NOMO-1 (cell line): ENCODE data around the gene DNAJC22.
"Not testable (repeated sequence)": the region's sequence is repeated elsewhere in the genome, so short reads cannot be mapped to it uniquely, and the experiment has no call there.

Experiments
- DNase-seq, 2 experiments: peaks; one replicate each; lab custom pipeline; 2025; ENCODE audit not compliant: unreplicated experiment in 2 of 2; lab: John Stamatoyannopoulos, UW

DNAJC22 gene

GRCh38 chr12:49367381-49368239 is 20.9 kb downstream of the DNAJC22 start, which contains the start of gene SPATS2:
Gene SPATS2, plus strand, starts transcription at chr12:49367462. Its CDS starts 93,551 bp downstream, at chr12:49461013.
- DNase-seq: no peak

GRCh38 chr12:49368240-49368600 is 21.5 kb downstream of the DNAJC22 start:
- DNase-seq: no peak

- DNase-seq: peak; percentile 53 to 65
These were observed 22.9 kb downstream of the DNAJC22 start for GRCh38 chr12:49369411-49370145.

GRCh38 chr12:49370539-49370938 is 23.9 kb downstream of the DNAJC22 start:
- no peak for DNase-seq

- DNase-seq: no peak
These were observed 28.7 kb downstream of the DNAJC22 start for GRCh38 chr12:49375406-49375805.

GRCh38 chr12:49377386-49377785 is 30.7 kb downstream of the DNAJC22 start:
- no peak for DNase-seq

GRCh38 chr12:49380184-49380583 is 33.5 kb downstream of the DNAJC22 start:
- DNase-seq: not testable (repeated sequence)

GRCh38 chr12:49388682-49389386 is 42.1 kb downstream of the DNAJC22 start:
- peak; percentile 83 to 89 for DNase-seq

- DNase-seq: no peak
These were observed 42.7 kb downstream of the DNAJC22 start for GRCh38 chr12:49389387-49389703.

- DNase-seq: no peak
These were observed 50.3 kb downstream of the DNAJC22 start for GRCh38 chr12:49397000-49397399.

- no peak for DNase-seq
These were observed 53.6 kb downstream of the DNAJC22 start for GRCh38 chr12:49400304-49400703.
